BLaER1 (cell line): ENCODE results near the gene N4BP2L2.

Experiments used
- H3K27ac ChIP-seq: shearing (Covaris generic); formaldehyde crosslinking; 2 replicates; pipeline ENCODE4 v1.8.1; 2022
- H3K27me3 ChIP-seq: shearing (Covaris generic); formaldehyde crosslinking; 2 replicates; pipeline ENCODE4 v1.8.1; 2022
- H3K36me3 ChIP-seq: shearing (Covaris generic); formaldehyde crosslinking; 2 replicates; pipeline ENCODE4 v1.8.1; 2022
- H3K4me1 ChIP-seq: shearing (Covaris generic); formaldehyde crosslinking; 2 replicates; pipeline ENCODE4 v1.8.1; 2022
- H3K4me2 ChIP-seq: shearing (Covaris generic); formaldehyde crosslinking; 2 replicates; pipeline ENCODE4 v1.8.1; 2022
- H3K4me3 ChIP-seq: shearing (Covaris generic); formaldehyde crosslinking; 2 replicates; pipeline ENCODE4 v1.8.1; 2022
- H3K9ac ChIP-seq: shearing (Covaris generic); formaldehyde crosslinking; 2 replicates; pipeline ENCODE4 v1.8.1; 2022
- H3K9me3 ChIP-seq: shearing (Covaris generic); formaldehyde crosslinking; 2 replicates; pipeline ENCODE4 v1.8.1; 2022
- H4K20me1 ChIP-seq: shearing (Covaris generic); formaldehyde crosslinking; 2 replicates; pipeline ENCODE4 v1.8.1; 2022
- Cebpa-rat ChIP-seq: shearing (Covaris generic); IDR thresholded peaks from 2 replicates; pipeline ENCODE4 v1.8.1; 2022

Gene N4BP2L2

GRCh38 chr13:32427852-32428580 is 110.6 kb downstream of the N4BP2L2 start, which contains the start of gene N4BP2L1:
TSS of gene N4BP2L1 (minus strand) at chr13:32428130. CDS start at chr13:32428082, 48 bp downstream.
- H3K9me3 ChIP-seq = no peaks in the 10 kb centered on the region

GRCh38 chr13:32426990-32427851 is 111.4 kb downstream of the N4BP2L2 start:
- Histone ChIP-seq H4K20me1 (peaks cover 26% of the 10 kb centered on the region; the same call in 1 of the 2 replicates), H3K4me2 (peak overlapping the region; percentile 97), H3K4me1 (peaks cover 53% of the 10 kb centered on the region), H3K4me3 (peak overlapping the region; percentile 97), H3K27me3 (no peaks in the 10 kb centered on the region), H3K9me3 (peaks cover 3% of the 10 kb centered on the region; the same call in 1 of the 2 replicates), H3K36me3 (peaks cover 21% of the 10 kb centered on the region), H3K9ac (peak overlapping the region; percentile 91), H3K27ac (peak overlapping the region; percentile 93)
- TF ChIP-seq Cebpa-rat = peak; percentile 93

More at GRCh38 chr13:32427852-32428580, 110.6 kb downstream of the N4BP2L2 start, which contains the start of gene N4BP2L1:
- no peaks in the 10 kb centered on the region for H3K27me3 ChIP-seq
- H3K4me1 ChIP-seq = peaks cover 53% of the 10 kb centered on the region
- H3K36me3 ChIP-seq = peaks cover 13% of the 10 kb centered on the region
- peak within 1 kb of the TSS; percentile 97 for H3K4me3 ChIP-seq
- H3K9ac ChIP-seq = peak within 1 kb of the TSS; percentile 91
- peak within 1 kb of the TSS; percentile 93 for H3K27ac ChIP-seq
- peak within 1 kb of the TSS; percentile 97 for H3K4me2 ChIP-seq
- peaks cover 26% of the 10 kb centered on the region; the same call in 1 of the 2 replicates for H4K20me1 ChIP-seq
- TF ChIP-seq Cebpa-rat = no peak

- H4K20me1 ChIP-seq = peaks cover 26% of the 10 kb centered on the region; the same call in 1 of the 2 replicates
- peaks cover 53% of the 10 kb centered on the region for H3K4me1 ChIP-seq
- no peaks in the 10 kb centered on the region for H3K27me3 ChIP-seq
- peak overlapping the region; percentile 97 for H3K4me3 ChIP-seq
- H3K36me3 ChIP-seq = peaks cover 29% of the 10 kb centered on the region
- peak overlapping the region; percentile 97 for H3K4me2 ChIP-seq
- no peak for TF ChIP-seq Cebpa-rat
- H3K27ac ChIP-seq = peak overlapping the region; percentile 93
- peak overlapping the region; percentile 91 for H3K9ac ChIP-seq
- peaks cover 10% of the 10 kb centered on the region for H3K9me3 ChIP-seq
These were observed 112.2 kb downstream of the N4BP2L2 start for GRCh38 chr13:32426191-32426989.

- Histone ChIP-seq H3K27me3 (no peaks in the 10 kb centered on the region), H3K9ac (no peak overlapping the region), H3K27ac (no peak overlapping the region), H3K4me3 (peak overlapping the region; percentile 97; the same call in 1 of the 2 replicates), H3K36me3 (peaks cover 41% of the 10 kb centered on the region), H3K4me2 (peak overlapping the region; percentile 97), H3K4me1 (peaks cover 47% of the 10 kb centered on the region), H4K20me1 (peaks cover 26% of the 10 kb centered on the region; the same call in 1 of the 2 replicates), H3K9me3 (peaks cover 22% of the 10 kb centered on the region)
- TF ChIP-seq Cebpa-rat = no peak
These were observed 113.4 kb downstream of the N4BP2L2 start for GRCh38 chr13:32425158-32425557.

- no peak for TF ChIP-seq Cebpa-rat
- H3K9ac ChIP-seq = no peak overlapping the region
- H3K4me1 ChIP-seq = peaks cover 31% of the 10 kb centered on the region
- peaks cover 57% of the 10 kb centered on the region for H3K36me3 ChIP-seq
- H3K4me2 ChIP-seq = no peak overlapping the region
- H4K20me1 ChIP-seq = peaks cover 26% of the 10 kb centered on the region; the same call in 1 of the 2 replicates
- no peak overlapping the region for H3K27ac ChIP-seq
- no peak overlapping the region for H3K4me3 ChIP-seq
- no peaks in the 10 kb centered on the region for H3K27me3 ChIP-seq
- peaks cover 38% of the 10 kb centered on the region for H3K9me3 ChIP-seq
These were observed 115.0 kb downstream of the N4BP2L2 start for GRCh38 chr13:32423592-32423991.

GRCh38 chr13:32419862-32420261 is 118.7 kb downstream of the N4BP2L2 start:
- H3K4me2 ChIP-seq = no peak overlapping the region
- H3K27ac ChIP-seq = no peak overlapping the region
- H3K4me1 ChIP-seq = 0 out of 2 replicates have a peak, but pooled peaks cover 8% of the 10 kb centered on the region
- H3K9ac ChIP-seq = no peak overlapping the region
- no peaks in the 10 kb centered on the region for H3K27me3 ChIP-seq
- H3K9me3 ChIP-seq = peaks cover 46% of the 10 kb centered on the region
- 0 out of 2 replicates have a peak overlapping the region, but pooled peaks have one; percentile 31 for H3K4me3 ChIP-seq
- no peak for TF ChIP-seq Cebpa-rat
- H4K20me1 ChIP-seq = peaks cover 13% of the 10 kb centered on the region; the same call in 1 of the 2 replicates
- H3K36me3 ChIP-seq = peaks cover 65% of the 10 kb centered on the region

GRCh38 chr13:32417995-32418394 is 120.6 kb downstream of the N4BP2L2 start:
- Histone ChIP-seq H3K9me3 (peaks cover 46% of the 10 kb centered on the region), H3K27me3 (no peaks in the 10 kb centered on the region), H3K36me3 (peaks cover 52% of the 10 kb centered on the region), H3K27ac (no peak overlapping the region), H4K20me1 (no peaks in the 10 kb centered on the region), H3K4me3 (no peak overlapping the region), H3K4me1 (no peaks in the 10 kb centered on the region), H3K9ac (no peak overlapping the region), H3K4me2 (no peak overlapping the region)
- TF ChIP-seq Cebpa-rat = no peak

- H3K9me3 ChIP-seq = peaks cover 22% of the 10 kb centered on the region
- no peak overlapping the region for H3K9ac ChIP-seq
- no peak for TF ChIP-seq Cebpa-rat
- H3K27ac ChIP-seq = no peak overlapping the region
- H3K4me2 ChIP-seq = no peak overlapping the region
- peaks cover 22% of the 10 kb centered on the region for H3K36me3 ChIP-seq
- H4K20me1 ChIP-seq = no peaks in the 10 kb centered on the region; the same call in 1 of the 2 replicates
- peaks cover 3% of the 10 kb centered on the region for H3K4me1 ChIP-seq
- no peak overlapping the region for H3K4me3 ChIP-seq
- H3K27me3 ChIP-seq = no peaks in the 10 kb centered on the region
These were observed 123.6 kb downstream of the N4BP2L2 start for GRCh38 chr13:32415019-32415418.

- no peak overlapping the region for H3K27ac ChIP-seq
- no peak overlapping the region for H3K9ac ChIP-seq
- H4K20me1 ChIP-seq = no peaks in the 10 kb centered on the region; the same call in 1 of the 2 replicates
- no peak for TF ChIP-seq Cebpa-rat
- no peak overlapping the region for H3K4me2 ChIP-seq
- H3K36me3 ChIP-seq = peaks cover 18% of the 10 kb centered on the region
- H3K27me3 ChIP-seq = no peaks in the 10 kb centered on the region
- H3K4me3 ChIP-seq = no peak overlapping the region
- peaks cover 18% of the 10 kb centered on the region for H3K9me3 ChIP-seq
- peaks cover 8% of the 10 kb centered on the region for H3K4me1 ChIP-seq
These were observed 124.0 kb downstream of the N4BP2L2 start for GRCh38 chr13:32414580-32414979.
